ENCODE results near the gene MFAP5.

- TF ChIP-seq CTCF (conservative IDR thresholded peaks at IDR 0.05; ENCODE audit: low read depth, low read length) (no peak), POLR2A (IDR thresholded peaks at IDR 0.05; ENCODE audit: low read depth, low read length) (no peak), SMC3 (IDR thresholded peaks at IDR 0.05; ENCODE audit: low read depth, low read length) (no peak)
Observed at GRCh38 chr12:8661751-8662150, 875 bp downstream of the MFAP5 start.
